SKM-1 (cell line): Measurements from ENCODE around the gene HSP90B1.
A peak's percentile ranks its signal among the peaks of the same experiment; 100 is the strongest.

ENCODE experiments used
- DNase-seq: peaks from one replicate; lab custom pipeline; 2025; ENCODE audit not compliant: unreplicated experiment; lab: John Stamatoyannopoulos, UW

Gene HSP90B1

DNA sequence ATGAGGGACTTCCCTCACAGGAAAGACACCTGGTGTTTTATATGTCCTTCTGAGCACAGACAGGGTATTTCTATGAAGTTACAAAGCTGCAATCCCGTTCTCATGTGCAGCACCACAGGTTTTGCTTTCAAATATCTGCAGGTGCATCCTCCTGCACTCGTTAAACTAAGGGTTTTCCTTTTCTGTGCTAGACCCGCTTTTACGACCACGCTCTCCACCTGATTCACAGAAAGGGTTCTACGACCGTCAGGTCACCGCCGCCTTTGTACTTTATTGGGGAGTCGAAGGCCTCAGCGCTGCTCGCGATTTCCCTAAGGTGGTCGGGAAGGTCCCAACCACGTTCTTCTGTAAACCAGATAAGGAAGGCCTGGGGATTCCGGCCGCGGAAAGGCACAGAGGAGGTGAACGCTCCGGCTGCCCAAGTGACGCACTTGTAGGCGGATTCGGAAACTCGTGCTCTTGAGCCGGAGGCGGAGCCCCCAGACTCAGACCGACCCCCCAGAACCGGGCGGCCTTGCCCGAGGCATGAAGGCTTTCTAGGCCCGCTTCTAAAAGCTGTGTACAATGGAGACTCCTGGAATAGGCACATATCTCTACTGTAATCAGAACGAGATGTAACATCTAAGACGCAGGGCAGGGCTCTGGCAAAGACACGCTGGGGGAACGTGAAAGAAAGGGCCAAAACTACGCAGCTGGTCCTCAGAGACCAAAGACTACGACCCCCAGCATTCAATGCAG, 995 bp upstream of the HSP90B1 start:
- DNase-seq: no peak

DNA sequence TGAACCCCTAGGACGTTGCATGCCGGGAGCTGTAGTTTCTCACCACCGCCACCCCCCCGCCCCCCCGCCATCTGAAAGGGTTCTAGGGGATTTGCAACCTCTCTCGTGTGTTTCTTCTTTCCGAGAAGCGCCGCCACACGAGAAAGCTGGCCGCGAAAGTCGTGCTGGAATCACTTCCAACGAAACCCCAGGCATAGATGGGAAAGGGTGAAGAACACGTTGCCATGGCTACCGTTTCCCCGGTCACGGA, 501 bp upstream of the HSP90B1 start:
- DNase-seq: peak; percentile 70

DNA sequence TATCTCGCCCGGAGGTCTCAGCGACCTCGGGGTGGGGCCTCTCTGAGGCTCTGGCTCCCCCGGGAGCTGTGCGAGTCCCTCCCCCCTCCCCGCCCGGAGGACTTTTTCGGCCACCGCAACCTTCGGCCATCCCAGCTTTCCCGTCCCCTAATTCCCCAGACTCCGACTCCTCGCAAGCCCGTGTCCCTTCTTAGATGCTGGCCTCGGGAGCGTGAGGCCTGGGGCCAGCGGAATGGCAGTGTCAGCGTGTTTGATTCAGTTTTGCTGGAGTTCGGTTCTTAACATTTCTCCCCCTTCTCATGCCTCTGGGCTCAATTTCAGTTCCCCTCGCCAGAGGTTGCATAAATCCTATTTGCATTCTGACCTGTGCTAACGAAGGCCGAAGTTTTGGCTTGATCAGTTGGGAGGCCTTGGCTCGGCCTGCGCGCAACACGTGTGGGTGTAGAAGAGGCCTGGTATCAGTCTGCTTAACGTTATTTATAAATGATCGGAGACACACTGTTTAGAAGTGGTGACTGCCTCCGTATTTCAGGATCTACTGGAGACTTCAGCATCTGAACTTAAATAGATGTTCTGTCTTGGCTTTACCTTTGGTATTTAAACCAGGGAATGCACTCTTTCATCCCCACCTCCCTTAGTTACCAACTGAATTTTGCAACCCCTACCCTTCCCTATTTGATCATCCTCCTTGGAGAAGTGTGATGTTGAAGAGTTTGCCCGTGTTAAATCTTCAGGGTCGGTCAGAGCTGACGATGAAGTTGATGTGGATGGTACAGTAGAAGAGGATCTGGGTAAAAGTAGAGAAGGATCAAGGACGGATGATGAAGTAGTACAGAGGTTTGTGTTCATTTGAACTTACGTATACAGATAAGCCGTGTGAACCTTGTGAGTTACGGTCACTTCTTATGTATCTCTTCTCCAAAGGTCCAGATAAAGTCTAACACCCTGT, 851 bp downstream of the HSP90B1 start:
- peak; percentile 0 for DNase-seq

DNA sequence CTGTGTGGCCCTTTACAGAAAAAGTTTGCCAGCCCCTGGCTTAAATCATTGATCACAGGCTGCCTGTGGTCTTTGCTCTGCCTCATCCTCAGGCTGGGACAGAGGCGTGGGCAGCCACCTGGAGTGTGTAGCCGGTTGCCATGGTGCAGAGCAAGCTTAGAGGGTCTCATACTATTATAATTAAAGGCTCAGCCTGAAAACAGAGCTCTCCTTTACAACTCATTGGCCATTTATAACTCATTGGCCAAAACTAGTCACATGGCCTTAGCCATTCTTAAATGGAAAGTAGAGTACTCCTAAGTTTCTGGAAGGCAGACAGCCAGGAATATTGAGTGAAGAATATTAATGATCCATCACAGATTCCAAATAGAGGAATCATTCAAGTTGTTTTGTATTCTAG, 3.0 kb downstream of the HSP90B1 start:
- DNase-seq: no peak

DNA sequence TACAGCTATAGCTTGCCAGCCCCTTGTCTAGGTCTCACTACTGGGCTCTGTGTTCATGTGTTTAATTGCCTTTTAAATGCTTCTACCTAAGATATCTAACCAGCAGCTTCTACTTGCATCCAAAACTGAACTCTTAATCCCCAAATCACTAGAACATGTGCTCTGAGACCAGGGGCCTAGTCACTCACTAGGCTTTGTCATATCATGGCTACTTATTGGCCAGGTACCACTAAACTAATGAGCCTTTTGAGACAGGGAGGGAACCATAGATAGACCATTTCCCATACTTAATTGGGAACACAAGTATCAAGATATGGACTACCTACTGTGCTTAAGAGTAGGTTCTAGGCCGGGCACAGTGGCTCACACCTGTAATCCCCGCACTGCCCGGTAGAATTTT, 6.5 kb downstream of the HSP90B1 start:
- no peak for DNase-seq

DNA sequence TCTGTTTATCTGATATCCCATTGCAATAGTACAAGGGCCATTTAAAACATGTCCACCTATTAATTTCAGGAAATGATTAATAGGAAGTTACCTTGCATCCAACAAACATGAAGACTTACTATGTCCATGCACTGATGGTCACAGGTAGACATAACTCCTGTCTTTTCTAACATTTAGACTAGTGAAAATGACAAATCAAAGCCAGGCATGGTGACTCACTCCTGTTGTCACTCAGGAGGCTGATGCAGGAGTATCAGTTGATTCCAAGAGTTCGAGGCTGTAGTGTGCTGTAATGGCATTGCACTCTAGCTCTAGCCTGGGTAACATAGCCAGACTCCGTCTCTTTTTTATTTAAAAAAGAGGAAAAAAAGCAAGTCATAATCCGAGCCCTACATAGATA, 14.8 kb downstream of the HSP90B1 start:
- no peak for DNase-seq

DNA sequence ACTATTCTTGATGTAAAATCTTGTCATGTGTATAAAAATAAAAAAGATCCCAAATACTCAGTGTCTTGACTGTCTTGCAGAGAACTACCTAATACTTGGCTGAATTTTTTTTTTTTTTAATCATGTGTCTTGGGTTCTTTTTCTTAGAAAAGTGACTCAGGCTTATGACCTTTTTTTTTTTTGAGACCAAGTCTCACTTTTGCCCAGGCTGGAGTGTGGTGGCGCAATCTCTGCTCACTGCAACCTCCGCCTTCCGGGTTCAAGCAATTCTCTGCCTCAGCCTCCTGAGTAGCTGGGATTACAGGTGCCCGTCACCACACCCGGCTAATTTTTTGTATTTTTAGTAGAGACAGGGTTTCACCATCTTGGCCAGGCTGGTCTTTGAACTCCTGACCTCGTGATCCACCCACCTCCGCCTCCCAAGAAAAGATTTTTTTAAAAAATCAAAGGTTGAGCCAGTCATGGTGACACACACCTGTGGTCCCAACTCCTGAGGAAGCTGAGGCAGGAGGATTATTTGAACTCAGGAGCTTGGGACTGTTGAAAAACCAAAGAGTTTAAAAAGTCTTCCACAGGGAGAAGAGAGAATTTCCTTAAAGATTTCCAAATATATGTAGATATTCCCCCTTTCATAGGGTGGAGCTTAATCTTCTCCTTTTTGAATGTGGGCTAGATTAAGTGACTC, 17.8 kb downstream of the HSP90B1 start:
- no peak for DNase-seq

DNA sequence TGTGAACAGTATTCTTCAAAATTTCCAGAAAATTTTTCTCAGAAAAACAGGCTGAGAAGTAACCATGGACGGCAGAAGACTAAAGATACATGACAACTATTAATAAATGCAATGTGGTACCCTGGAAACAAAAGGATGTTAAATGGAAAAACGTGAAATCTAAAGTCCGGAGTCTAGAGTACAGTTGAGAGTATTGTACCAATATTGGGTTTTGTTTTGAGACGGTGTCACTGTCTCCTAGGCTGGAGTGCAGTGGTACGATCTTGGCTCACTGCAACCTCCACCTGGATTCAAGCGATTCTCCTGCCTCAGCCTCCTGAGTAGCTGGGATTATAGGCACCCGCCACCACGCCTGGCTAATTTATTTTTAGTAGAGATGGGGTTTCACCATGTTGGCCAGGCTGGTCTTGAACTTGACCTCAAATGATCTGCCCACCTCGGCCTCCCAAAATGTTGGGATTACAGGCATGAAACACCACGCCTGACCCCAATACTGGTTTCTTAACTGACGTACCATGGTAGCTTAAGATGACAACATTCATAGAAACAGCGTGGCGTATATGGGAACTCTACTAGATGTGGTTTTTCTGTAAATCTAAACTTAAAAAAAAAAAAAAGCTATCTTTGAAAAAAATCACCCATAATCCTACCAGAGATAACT, 18.7 kb downstream of the HSP90B1 start:
- no peak for DNase-seq

DNA sequence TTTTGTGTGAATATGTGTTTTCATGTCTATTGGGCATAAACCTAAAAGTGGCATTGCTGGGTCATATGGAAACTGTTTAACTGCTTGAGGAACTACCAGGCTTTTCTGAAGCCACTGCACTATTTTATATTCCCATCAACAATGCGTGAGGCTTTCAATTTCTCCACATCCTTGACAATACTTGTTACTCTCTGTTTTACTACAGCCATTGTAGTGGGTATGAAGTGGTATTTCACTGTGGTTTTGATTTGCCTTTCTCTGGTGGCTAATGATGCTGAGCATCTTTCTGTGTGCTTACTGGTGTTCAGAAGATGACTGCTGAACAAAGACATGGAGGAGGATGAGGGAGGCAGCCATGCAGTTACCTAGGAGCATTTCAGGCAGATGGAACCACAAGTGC, 22.3 kb downstream of the HSP90B1 start:
- no peak for DNase-seq

DNA sequence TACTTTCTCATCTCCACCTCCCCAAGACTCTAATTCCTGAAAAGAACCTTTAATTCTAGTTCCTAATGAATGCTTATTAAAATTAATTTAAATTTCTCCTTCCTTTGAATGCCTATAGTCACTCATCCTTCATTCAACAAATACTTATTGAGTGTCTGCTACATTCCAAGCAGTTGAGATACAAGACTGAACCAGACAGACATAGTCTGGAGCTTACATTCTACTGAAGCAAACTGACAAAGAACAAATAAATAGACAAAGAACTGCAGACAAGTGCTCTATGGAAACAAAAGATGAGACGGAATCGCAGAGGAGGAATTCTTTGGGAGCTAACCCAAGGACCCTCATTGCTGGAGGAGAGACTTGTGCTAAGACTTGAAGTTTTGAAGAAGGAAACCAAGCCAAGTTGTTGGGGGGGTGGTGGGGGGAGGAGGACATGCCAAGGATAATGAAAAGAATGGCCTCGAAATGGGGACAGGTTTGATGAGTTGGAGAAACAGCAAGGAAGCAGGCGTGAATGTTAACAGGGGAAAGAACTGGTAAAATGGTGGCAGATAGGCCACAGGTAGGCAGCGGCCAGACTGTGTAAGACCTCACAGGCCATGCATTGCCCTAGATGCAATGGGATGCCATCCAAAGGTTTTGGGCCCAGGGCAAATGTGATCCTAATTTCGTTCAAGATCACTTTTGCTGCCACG, 25.8 kb downstream of the HSP90B1 start:
- no peak for DNase-seq

DNA sequence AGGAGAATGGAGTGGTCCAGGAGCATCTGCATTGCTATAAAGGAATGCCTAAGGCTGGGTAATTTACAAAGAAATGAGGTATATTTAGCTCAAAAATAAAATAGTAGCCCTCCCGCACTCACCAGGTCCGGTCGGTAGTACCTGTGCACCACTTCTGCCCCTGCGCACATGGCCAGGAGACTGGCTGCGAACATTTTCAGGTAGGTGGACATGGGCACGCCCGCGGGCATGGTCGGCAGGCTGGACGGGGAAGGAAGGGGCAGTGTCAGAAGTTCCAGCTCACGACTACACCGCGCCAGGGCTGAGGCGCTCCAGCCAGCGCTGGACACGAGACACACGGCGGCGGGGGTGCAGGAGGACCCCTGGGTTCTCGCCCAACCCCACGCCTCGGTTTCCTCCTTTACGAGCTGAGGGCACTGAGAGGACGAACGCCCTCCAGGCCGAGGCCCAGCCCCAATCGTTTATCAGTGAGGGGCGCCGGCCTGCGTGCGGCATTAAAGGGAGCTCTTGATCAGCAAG, 26.4 kb downstream of the HSP90B1 start:
- DNase-seq: no peak

DNA sequence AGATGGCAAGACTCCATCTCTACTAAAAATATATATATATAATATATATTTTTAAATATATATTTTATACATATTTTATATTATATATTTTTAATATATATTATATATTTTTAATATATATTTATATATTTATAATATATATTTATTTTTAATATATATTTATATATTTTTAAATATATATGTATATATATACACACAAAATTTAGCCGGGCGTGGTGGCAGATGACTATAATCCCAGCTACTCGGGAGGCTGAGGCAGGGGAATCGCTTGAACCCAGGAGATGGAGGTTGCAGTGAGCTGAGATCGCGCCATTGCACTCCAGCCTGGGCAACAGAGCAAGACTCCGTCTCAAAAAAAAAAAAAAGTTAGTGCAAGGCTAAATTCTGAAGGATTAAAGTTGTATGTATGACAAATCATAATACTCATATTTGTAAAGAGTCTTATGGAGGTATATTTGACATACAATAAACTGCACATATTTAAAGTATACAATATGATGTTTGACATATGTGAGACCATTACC, 27.7 kb downstream of the HSP90B1 start:
- no peak for DNase-seq

DNA sequence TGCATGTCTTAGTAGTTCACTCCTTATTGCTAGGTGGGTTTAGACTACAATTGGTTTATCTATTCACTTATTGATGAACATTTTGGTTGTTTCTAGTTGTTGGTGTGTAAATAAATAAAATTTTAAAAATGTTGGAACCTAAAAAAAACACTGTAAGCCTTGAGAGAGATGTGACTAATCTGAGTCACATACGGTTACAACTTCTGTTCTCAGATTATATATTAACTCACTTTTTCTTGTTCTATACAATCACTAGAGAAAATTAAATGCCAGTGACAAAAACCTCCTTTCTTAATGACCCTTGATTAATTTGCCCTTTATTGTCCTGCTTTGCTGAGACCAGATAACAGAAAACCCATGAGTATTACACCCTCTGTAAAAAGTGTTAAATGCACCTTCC, 28.4 kb downstream of the HSP90B1 start:
- DNase-seq: no peak

DNA sequence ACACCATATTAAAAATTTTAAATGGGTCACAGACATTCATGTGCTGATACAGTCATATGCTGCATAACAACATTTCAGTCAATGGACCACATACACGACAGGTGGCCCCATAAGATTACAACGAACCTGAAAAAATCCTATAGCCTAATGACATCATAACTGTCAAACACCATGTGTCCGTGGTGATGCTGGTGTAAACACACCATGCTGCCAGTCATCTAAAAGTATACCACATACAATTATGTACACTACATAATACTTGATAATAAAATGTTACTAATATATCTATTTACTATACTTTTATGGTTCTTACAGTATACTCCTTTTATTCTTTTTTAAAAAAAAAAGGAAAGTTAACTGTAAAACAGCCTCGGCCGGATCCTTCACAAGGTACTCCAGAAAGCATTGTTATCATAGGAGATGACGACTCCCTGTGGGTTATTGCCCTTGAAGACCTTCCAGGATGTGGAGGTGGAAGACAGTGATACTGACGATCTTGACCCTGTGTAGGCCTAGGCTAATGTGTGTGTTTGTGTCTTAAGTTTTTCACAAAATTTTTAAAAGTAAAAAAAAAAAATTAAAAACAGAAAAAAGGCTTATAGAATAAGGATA, 30.5 kb downstream of the HSP90B1 start:
- DNase-seq: no peak

DNA sequence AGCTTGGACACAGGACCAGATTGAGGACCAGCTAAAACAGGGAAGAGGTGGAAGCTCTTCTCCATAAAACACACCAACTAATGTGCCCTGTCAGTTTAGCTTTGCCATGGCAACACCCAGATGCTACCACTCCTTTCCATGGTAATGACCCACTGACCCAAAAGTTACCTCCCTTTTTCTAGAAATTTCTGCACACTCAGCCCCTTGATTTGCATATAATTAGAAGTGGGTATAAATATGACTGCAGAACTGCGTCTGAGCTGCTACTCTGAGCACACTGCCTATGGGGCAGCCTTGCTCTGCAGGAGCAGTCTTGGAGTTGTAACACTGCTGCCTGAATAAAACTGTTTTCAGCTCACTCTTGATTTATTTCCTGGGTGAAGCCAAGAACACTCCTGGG, 32.3 kb downstream of the HSP90B1 start:
- no peak for DNase-seq

DNA sequence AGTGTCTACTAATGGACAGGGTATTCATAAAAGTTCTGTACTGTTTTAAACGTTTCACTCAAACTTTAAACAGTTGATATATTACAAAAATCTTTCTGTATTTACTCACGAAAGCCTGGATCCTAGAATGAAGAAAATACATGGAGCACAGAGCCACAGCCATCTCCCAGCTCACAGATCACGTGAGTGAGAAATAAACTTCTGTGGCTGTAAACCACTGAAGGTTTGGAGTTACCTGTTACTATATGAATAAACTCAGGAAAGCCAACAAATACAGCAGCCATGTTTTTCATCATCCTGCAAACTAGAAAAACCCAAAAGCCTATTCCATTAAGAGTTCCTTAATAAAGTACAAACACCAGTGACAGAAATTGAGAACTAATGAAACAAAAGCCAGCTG, 34.6 kb downstream of the HSP90B1 start:
- DNase-seq: no peak

DNA sequence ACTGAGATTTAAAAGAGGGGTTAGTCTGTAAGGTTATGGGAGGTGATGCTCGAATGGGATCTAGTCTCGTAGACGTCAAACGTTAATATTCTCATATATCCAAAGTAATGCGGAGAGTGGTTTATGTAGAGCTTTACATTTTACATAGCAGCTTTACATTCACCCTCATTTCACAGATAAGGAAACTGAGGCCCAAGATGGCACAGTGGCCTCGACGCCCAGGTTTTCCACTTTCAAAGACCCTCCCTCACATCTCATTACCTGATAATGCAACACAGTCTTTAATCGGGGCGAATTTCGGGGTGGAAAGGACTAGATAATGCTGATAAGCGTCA, 35.0 kb downstream of the HSP90B1 start:
- DNase-seq: no peak

DNA sequence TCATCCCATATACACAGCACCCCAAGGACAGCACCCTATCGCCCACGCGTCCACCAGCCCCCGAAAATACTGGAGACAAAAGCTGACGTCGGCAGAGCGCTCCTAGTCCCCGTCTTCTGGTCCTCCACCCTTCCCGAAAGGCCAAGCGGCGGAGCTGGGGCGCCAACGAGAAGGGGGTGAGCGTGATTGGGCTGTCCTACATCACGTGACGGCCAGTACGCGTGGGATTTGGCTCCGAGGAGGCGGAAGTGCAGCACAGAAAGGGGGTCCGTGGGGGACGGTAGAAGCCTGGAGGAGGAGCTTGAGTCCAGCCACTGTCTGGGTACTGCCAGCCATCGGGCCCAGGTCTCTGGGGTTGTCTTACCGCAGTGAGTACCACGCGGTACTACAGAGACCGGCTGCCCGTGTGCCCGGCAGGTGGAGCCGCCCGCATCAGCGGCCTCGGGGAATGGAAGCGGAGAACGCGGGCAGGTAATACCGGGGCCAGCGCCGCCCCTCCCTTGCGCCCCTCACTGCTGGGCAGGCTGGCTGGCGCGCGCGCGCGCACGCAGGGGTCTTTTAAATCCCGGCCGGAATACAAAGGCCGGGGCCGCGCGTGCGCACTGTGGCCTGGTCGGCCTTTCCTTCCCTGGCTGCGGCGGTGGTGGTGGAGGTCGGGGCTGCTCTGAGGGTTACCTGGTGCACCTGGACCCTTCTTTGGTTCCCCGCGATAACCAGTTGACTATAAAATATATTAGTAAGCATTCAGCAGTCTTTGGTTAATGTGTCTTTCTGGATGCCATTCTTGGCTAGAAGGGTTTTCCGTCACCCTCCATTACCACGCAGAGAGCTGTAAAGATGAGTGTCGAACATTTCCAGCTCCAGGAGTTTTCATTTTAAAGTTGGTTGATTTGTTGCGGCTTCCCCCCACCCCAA, 35.6 kb downstream of the HSP90B1 start, which contains the start of gene TDG:
TSS of gene TDG (plus strand) at position 283 of the 915 bp plus-strand sequence. CDS start at position 449, 166 bp downstream.
- DNase-seq: peak; percentile 80

DNA sequence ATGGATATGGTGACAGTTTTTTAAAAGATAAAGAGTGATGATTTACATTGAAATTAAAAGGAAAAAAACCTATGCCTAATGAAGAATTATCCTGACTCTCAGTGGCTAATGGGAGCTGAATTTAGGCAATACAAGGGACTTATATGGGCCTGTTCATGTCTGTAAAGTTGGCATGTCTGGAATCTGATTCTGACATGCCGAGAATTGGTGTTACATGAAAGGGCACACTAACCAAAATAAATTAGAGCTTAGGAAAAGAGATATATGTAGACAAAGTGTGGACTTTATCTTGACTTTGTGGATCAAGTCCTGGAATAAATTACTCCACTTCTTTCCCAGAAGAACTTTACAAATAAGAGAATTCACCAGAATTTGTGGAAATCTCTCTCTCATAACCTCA, 36.5 kb downstream of the HSP90B1 start:
- no peak for DNase-seq
